Measurements from ENCODE around the gene PLXDC2.

- TF ChIP-seq CTCF (IDR thresholded peaks at IDR 0.05 in 2 of 3, conservative IDR thresholded peaks at IDR 0.05 in 1 of 3; ENCODE audit: borderline replicate concordance in 1 of 3, insufficient read depth in 1 of 3, low read depth in 2 of 3, low read length in 2 of 3) = no peak
- TF ChIP-seq YY1 (IDR thresholded peaks at IDR 0.05; ENCODE audit: extremely low read depth, insufficient replicate concordance, low read depth, low read length) = no peak
- TF ChIP-seq POLR2AphosphoS5 (IDR thresholded peaks at IDR 0.05; ENCODE audit: low read depth, low read length) = no peak
- TF ChIP-seq CEBPB (IDR thresholded peaks at IDR 0.05; ENCODE audit: low read depth) = no peak
- no peak for TF ChIP-seq TCF7L2 (IDR thresholded peaks at IDR 0.05; ENCODE audit: borderline replicate concordance, extremely low read depth, insufficient read depth, insufficient read length)
- TF ChIP-seq POLR2A (IDR thresholded peaks at IDR 0.05; ENCODE audit: borderline replicate concordance, extremely low read depth, insufficient read depth, insufficient read length) = no peak
- no peak for TF ChIP-seq SP1 (IDR thresholded peaks at IDR 0.05; ENCODE audit: low read depth)
- no peak for TF ChIP-seq EZH2phosphoT487 (IDR thresholded peaks at IDR 0.05; ENCODE audit: borderline replicate concordance)
These were observed 299.7 kb downstream of the PLXDC2 start for GRCh38 chr10:20115894-20116293.

Data from HCT116 (cell line).